Measurements from ENCODE around the gene GHR.

The GHR gene

GRCh38 chr5:42516282-42517042 is 93.2 kb downstream of the GHR start:
- no peaks in the 10 kb centered on the region for H3K9me3 ChIP-seq (ENCODE audit: insufficient read depth, low read depth, low read length)
- WGBS = 96% methylated on average over 4 of the region's 4 CpGs
- no peaks in the 10 kb centered on the region for H3K4me1 ChIP-seq (ENCODE audit: insufficient read depth, low read length)
- no peaks in the 10 kb centered on the region for H3K27me3 ChIP-seq (ENCODE audit: insufficient read depth, low read length)
- no peak overlapping the region for H3K27ac ChIP-seq (ENCODE audit: low read depth, low read length)
- no peak overlapping the region for H3K9ac ChIP-seq (ENCODE audit: low read depth, low read length)
- no peak overlapping the region for H3K4me3 ChIP-seq (ENCODE audit: low read length)
- no peaks in the 10 kb centered on the region for H3K36me3 ChIP-seq (ENCODE audit: insufficient read depth, low read length)

- 96% methylated on average over 2 of the region's 2 CpGs for WGBS
Observed at GRCh38 chr5:42517164-42517563, 93.9 kb downstream of the GHR start.

GRCh38 chr5:42518595-42519221 is 95.5 kb downstream of the GHR start:
- H3K9ac ChIP-seq (ENCODE audit: low read depth, low read length) = no peak overlapping the region
- no peak overlapping the region for H3K4me3 ChIP-seq (ENCODE audit: low read length)
- H3K27me3 ChIP-seq (ENCODE audit: insufficient read depth, low read length) = no peaks in the 10 kb centered on the region
- H3K36me3 ChIP-seq (ENCODE audit: insufficient read depth, low read length) = no peaks in the 10 kb centered on the region
- 95% methylated on average over 8 of the region's 8 CpGs for WGBS
- H3K4me1 ChIP-seq (ENCODE audit: insufficient read depth, low read length) = no peaks in the 10 kb centered on the region
- H3K27ac ChIP-seq (ENCODE audit: low read depth, low read length) = no peak overlapping the region
- no peaks in the 10 kb centered on the region for H3K9me3 ChIP-seq (ENCODE audit: insufficient read depth, low read depth, low read length)

More at GRCh38 chr5:42517164-42517563, 93.9 kb downstream of the GHR start:
- no peak overlapping the region for H3K9ac ChIP-seq (ENCODE audit: low read depth, low read length)
- no peaks in the 10 kb centered on the region for H3K27me3 ChIP-seq (ENCODE audit: insufficient read depth, low read length)
- no peak overlapping the region for H3K27ac ChIP-seq (ENCODE audit: low read depth, low read length)
- H3K4me1 ChIP-seq (ENCODE audit: insufficient read depth, low read length) = no peaks in the 10 kb centered on the region
- no peaks in the 10 kb centered on the region for H3K36me3 ChIP-seq (ENCODE audit: insufficient read depth, low read length)
- H3K4me3 ChIP-seq (ENCODE audit: low read length) = no peak overlapping the region
- no peaks in the 10 kb centered on the region for H3K9me3 ChIP-seq (ENCODE audit: insufficient read depth, low read depth, low read length)

DNA sequence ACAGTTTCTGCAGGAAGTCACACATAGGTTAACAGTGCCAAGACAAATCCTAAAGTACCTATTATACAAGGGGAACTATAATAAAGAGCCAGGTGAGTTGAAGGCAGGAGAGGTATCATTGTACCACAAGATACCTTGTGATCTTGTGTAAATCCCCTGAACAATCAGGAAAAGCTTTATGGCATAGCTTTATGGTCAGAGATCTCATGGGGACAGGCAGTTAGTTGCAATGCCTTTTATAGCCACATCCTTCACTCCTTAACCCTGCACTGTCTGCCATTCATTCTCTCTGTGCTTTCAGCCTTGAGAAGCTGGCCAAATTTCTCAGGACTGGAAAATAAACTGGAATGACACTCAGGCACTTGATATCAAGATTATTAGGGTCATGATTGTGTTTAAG is 97.0 kb downstream of the GHR start:
- Histone ChIP-seq H3K27ac (ENCODE audit: low read depth, low read length) (no peak overlapping the region), H3K4me1 (ENCODE audit: insufficient read depth, low read length) (no peaks in the 10 kb centered on the region), H3K36me3 (ENCODE audit: insufficient read depth, low read length) (no peaks in the 10 kb centered on the region), H3K9ac (ENCODE audit: low read depth, low read length) (no peak overlapping the region), H3K9me3 (ENCODE audit: insufficient read depth, low read depth, low read length) (no peaks in the 10 kb centered on the region), H3K4me3 (ENCODE audit: low read length) (no peak overlapping the region), H3K27me3 (ENCODE audit: insufficient read depth, low read length) (no peaks in the 10 kb centered on the region)

GRCh38 chr5:42520957-42521356 is 97.7 kb downstream of the GHR start:
- WGBS = 94% methylated on average over 4 of the region's 4 CpGs
- H3K9ac ChIP-seq (ENCODE audit: low read depth, low read length) = no peak overlapping the region
- H3K9me3 ChIP-seq (ENCODE audit: insufficient read depth, low read depth, low read length) = no peaks in the 10 kb centered on the region
- no peak overlapping the region for H3K27ac ChIP-seq (ENCODE audit: low read depth, low read length)
- no peaks in the 10 kb centered on the region for H3K4me1 ChIP-seq (ENCODE audit: insufficient read depth, low read length)
- H3K4me3 ChIP-seq (ENCODE audit: low read length) = no peak overlapping the region
- H3K27me3 ChIP-seq (ENCODE audit: insufficient read depth, low read length) = no peaks in the 10 kb centered on the region
- H3K36me3 ChIP-seq (ENCODE audit: insufficient read depth, low read length) = no peaks in the 10 kb centered on the region

- WGBS = 94% methylated on average over 2 of the region's 2 CpGs
- H3K36me3 ChIP-seq (ENCODE audit: insufficient read depth, low read length) = no peaks in the 10 kb centered on the region
- H3K9me3 ChIP-seq (ENCODE audit: insufficient read depth, low read depth, low read length) = no peaks in the 10 kb centered on the region
- no peak overlapping the region for H3K4me3 ChIP-seq (ENCODE audit: low read length)
- no peak overlapping the region for H3K27ac ChIP-seq (ENCODE audit: low read depth, low read length)
- H3K4me1 ChIP-seq (ENCODE audit: insufficient read depth, low read length) = no peaks in the 10 kb centered on the region
- H3K27me3 ChIP-seq (ENCODE audit: insufficient read depth, low read length) = no peaks in the 10 kb centered on the region
- H3K9ac ChIP-seq (ENCODE audit: low read depth, low read length) = no peak overlapping the region
Observed at GRCh38 chr5:42521406-42521805, 98.2 kb downstream of the GHR start.

GRCh38 chr5:42522783-42523182 is 99.5 kb downstream of the GHR start:
- no peaks in the 10 kb centered on the region for H3K36me3 ChIP-seq (ENCODE audit: insufficient read depth, low read length)
- H3K4me3 ChIP-seq (ENCODE audit: low read length) = no peak overlapping the region
- H3K9me3 ChIP-seq (ENCODE audit: insufficient read depth, low read depth, low read length) = no peaks in the 10 kb centered on the region
- WGBS = no CpG with 5 or more reads among the region's 1 CpG
- no peak overlapping the region for H3K27ac ChIP-seq (ENCODE audit: low read depth, low read length)
- no peak overlapping the region for H3K9ac ChIP-seq (ENCODE audit: low read depth, low read length)
- no peaks in the 10 kb centered on the region for H3K27me3 ChIP-seq (ENCODE audit: insufficient read depth, low read length)
- H3K4me1 ChIP-seq (ENCODE audit: insufficient read depth, low read length) = no peaks in the 10 kb centered on the region

DNA sequence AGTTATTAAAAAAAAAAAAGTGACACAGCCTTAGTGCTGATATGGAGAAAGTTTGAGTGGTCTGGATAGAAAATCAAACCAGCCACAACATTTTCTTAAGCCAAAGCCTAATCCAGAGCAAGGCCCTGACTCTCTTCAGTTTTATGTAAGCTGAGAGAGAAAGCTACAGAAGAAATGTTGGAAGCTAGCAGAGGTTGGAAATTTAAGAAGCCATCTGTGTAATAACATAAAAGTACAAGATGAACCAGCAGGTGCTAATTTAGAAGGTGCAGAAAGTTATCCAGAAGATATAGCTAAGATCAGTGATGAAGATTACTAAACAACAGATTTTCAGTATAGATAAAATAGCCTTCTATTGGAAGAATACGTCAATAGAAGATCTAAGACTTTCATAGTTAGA is 102.9 kb downstream of the GHR start:
- Histone ChIP-seq H3K4me1 (ENCODE audit: insufficient read depth, low read length) (no peaks in the 10 kb centered on the region), H3K9me3 (ENCODE audit: insufficient read depth, low read depth, low read length) (no peaks in the 10 kb centered on the region), H3K9ac (ENCODE audit: low read depth, low read length) (no peak overlapping the region), H3K4me3 (ENCODE audit: low read length) (no peak overlapping the region), H3K27me3 (ENCODE audit: insufficient read depth, low read length) (no peaks in the 10 kb centered on the region), H3K36me3 (ENCODE audit: insufficient read depth, low read length) (no peaks in the 10 kb centered on the region), H3K27ac (ENCODE audit: low read depth, low read length) (no peak overlapping the region)
- 93% methylated on average over 1 of the region's 1 CpG for WGBS

DNA sequence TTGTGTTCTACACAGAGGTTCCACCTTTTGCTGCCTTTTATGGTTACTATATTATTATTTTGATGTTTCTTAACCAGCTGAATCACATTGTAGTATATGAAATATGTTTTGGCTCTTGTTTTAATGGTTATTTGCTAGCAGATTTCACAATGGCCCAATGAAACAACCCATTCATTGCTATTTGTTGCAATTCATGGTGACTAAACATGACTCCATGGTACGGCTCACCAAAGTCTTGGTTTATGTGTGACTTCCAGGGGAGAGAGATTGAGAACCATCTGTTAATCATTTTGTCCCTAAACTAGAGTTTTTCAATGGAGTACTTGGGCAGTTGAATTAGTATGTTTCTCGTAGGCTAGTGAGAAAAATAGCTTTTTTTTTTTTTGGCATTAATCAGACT is 108.4 kb downstream of the GHR start:
- Histone ChIP-seq H3K9me3 (ENCODE audit: insufficient read depth, low read depth, low read length) (no peaks in the 10 kb centered on the region), H3K9ac (ENCODE audit: low read depth, low read length) (no peak overlapping the region), H3K4me3 (ENCODE audit: low read length) (no peak overlapping the region), H3K27ac (ENCODE audit: low read depth, low read length) (no peak overlapping the region), H3K4me1 (ENCODE audit: insufficient read depth, low read length) (no peaks in the 10 kb centered on the region), H3K36me3 (ENCODE audit: insufficient read depth, low read length) (no peaks in the 10 kb centered on the region), H3K27me3 (ENCODE audit: insufficient read depth, low read length) (no peaks in the 10 kb centered on the region)
- 97% methylated on average over 2 of the region's 2 CpGs for WGBS

- Histone ChIP-seq H3K4me3 (ENCODE audit: low read length) (no peak overlapping the region), H3K27me3 (ENCODE audit: insufficient read depth, low read length) (no peaks in the 10 kb centered on the region), H3K9ac (ENCODE audit: low read depth, low read length) (no peak overlapping the region), H3K27ac (ENCODE audit: low read depth, low read length) (no peak overlapping the region), H3K36me3 (ENCODE audit: insufficient read depth, low read length) (no peaks in the 10 kb centered on the region), H3K9me3 (ENCODE audit: insufficient read depth, low read depth, low read length) (no peaks in the 10 kb centered on the region; the same call in 1 of the 2 replicates), H3K4me1 (ENCODE audit: insufficient read depth, low read length) (no peaks in the 10 kb centered on the region)
Observed at GRCh38 chr5:42542106-42542505, 118.9 kb downstream of the GHR start.

GRCh38 chr5:42543774-42544173 is 120.5 kb downstream of the GHR start:
- Histone ChIP-seq H3K4me1 (ENCODE audit: insufficient read depth, low read length) (no peaks in the 10 kb centered on the region), H3K27ac (ENCODE audit: low read depth, low read length) (no peak overlapping the region), H3K27me3 (ENCODE audit: insufficient read depth, low read length) (no peaks in the 10 kb centered on the region), H3K9ac (ENCODE audit: low read depth, low read length) (no peak overlapping the region), H3K9me3 (ENCODE audit: insufficient read depth, low read depth, low read length) (no peaks in the 10 kb centered on the region; the same call in 1 of the 2 replicates), H3K4me3 (ENCODE audit: low read length) (no peak overlapping the region), H3K36me3 (ENCODE audit: insufficient read depth, low read length) (no peaks in the 10 kb centered on the region)
- 98% methylated on average over 3 of the region's 3 CpGs for WGBS
